ENCODE data around the gene CACNA1A.
A peak's percentile ranks its signal among the peaks of the same experiment; 100 is the strongest.
"Not testable (repeated sequence)": the region's sequence is repeated elsewhere in the genome, so short reads cannot be mapped to it uniquely, and the experiment has no call there.

Gene CACNA1A

DNA sequence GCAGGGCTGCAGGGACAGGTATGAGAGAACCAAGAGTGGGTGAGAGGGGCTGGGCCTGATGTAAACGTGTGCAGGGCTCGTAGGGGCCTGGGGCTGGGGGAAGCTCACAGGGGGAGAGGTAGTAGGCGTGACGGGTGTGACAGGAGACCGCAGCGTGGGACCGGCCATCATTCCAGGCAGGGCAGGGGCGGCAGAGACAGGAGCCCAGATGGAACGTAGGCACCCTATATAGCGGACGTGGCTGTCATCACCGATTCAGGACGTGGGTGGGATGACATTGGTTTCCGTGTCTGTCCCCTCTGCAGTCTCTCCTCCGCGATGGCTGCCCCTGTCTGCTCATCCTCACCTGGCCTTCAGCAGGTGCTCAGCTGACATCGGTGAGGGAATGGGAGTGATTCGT lies 307.6 kb downstream of the CACNA1A start:
- in situ Hi-C loops (cut with HindIII; ENCODE audit: low pct_ligation_motif_present, low pct_unique_long_range_greater_than_20kb, low sequenced_read_pairs) = no loop called here
- DNase-seq = no peak

DNA sequence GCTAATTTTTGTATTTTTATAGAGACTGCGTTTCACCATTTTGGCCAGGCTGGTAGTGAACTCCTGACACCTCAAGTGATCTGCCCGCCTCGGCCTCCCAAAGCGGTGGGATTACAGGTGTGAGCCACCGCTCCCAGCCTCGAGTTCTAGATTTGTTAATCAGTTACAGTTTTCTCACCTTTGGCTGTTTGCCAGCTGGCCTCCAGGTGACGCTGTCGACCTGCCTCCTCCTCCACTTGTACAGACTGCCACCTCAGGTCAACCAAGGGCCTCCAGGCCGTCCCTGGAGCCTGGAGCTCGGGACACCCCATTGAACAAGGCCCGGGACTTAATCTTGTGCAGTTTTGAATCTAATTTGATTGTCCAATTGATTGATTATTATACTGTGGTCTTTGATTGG lies 310.6 kb downstream of the CACNA1A start:
- no peak for DNase-seq
- in situ Hi-C loops (cut with HindIII; ENCODE audit: low pct_ligation_motif_present, low pct_unique_long_range_greater_than_20kb, low sequenced_read_pairs) = no loop called here

GRCh38 chr19:13190781-13191540 lies 315.3 kb downstream of the CACNA1A start:
- no peak for DNase-seq
- in situ Hi-C loops (cut with HindIII; ENCODE audit: low pct_ligation_motif_present, low pct_unique_long_range_greater_than_20kb, low sequenced_read_pairs) = no loop called here

DNA sequence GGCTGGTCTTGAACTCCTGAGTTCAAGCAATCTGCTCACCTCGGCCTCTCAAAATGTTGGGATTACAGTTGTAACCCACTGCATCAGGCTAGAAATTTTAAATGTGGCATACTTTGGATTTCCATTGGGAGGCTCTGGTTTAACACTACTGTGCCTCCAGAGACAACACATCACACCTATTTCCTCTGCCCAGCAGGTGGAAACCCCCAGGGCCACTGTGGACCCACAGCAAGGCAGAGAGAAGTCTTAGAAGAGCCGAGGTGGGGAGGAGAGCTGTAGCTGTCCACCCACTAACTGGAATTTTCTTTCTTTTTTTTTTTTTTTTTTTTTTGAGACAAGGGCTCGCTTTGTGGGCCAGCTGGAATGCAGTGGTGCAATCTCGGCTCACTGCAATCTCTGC lies 316.7 kb downstream of the CACNA1A start:
- DNase-seq = no peak
- in situ Hi-C loops (cut with HindIII; ENCODE audit: low pct_ligation_motif_present, low pct_unique_long_range_greater_than_20kb, low sequenced_read_pairs) = no loop called here

GRCh38 chr19:13187419-13187818 lies 318.9 kb downstream of the CACNA1A start:
- in situ Hi-C loops (cut with HindIII; ENCODE audit: low pct_ligation_motif_present, low pct_unique_long_range_greater_than_20kb, low sequenced_read_pairs) = no loop called here
- no peak for DNase-seq

DNA sequence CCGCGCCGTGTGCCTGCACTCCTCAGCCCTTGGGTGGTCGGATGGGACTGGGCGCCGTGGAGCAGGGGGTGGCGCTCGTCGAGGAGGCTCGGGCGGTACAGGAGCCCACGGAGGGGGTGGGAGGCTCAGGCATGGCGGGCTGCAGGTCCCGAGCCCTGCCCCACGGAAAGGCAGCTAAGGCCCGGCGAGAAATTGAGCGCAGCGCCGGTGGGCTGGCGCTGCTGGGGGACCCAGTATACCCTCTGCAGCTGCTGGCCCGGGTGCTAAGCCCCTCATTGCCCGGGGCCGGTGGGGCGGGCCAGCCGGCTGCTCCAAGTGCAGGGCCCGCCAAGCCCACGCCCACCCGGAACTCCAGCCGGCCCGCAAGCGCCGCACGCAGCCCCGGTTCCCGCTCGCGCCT lies 319.6 kb downstream of the CACNA1A start:
- in situ Hi-C loops (cut with HindIII; ENCODE audit: low pct_ligation_motif_present, low pct_unique_long_range_greater_than_20kb, low sequenced_read_pairs) = not testable (repeated sequence)

GRCh38 chr19:13185763-13186657 lies 320.3 kb downstream of the CACNA1A start:
- DNase-seq; in situ Hi-C loops (cut with HindIII; ENCODE audit: low pct_ligation_motif_present, low pct_unique_long_range_greater_than_20kb, low sequenced_read_pairs): not testable (repeated sequence)

More for the DNA sequence above, 319.6 kb downstream of the CACNA1A start:
- not testable (repeated sequence) for DNase-seq

- DNase-seq; in situ Hi-C loops (cut with HindIII; ENCODE audit: low pct_ligation_motif_present, low pct_unique_long_range_greater_than_20kb, low sequenced_read_pairs): not testable (repeated sequence)
Observed at GRCh38 chr19:13184926-13185325, 321.4 kb downstream of the CACNA1A start.

DNA sequence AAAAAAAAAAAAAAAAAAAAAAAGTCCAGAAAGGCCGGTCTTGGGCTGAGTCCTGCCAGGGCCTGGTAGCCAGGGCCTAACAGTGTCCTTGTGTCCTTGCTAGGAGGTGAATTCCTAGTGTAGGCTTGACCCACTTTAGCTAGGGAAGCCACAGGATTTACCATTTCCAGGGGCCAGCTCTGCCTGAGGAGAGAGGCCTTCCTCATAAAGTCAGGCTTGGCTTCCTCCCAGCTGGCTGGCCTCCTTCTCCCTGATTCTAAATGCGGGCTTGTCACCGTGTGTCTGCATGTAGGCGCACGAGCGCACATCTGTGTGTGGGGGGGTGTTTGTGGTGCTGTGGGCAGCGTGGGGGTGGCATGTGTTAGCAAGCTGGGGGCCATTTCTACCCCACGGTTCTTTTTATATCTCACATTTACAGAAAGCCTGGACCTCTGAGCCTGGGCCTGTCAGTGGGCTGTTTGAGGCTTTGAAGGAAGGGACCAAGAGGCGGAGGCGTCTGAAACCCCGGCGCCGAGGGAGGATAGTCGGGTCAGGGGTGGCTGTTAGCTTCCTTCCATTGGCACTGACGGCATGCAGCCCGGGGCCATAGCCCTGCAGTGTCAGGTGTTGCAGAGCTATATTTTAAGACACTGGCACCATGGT lies 324.4 kb downstream of the CACNA1A start:
- DNase-seq = no peak
- in situ Hi-C loops (cut with HindIII; ENCODE audit: low pct_ligation_motif_present, low pct_unique_long_range_greater_than_20kb, low sequenced_read_pairs) = no loop called here

GRCh38 chr19:13178291-13178690 lies 328.0 kb downstream of the CACNA1A start:
- in situ Hi-C loops (cut with HindIII; ENCODE audit: low pct_ligation_motif_present, low pct_unique_long_range_greater_than_20kb, low sequenced_read_pairs); DNase-seq: not testable (repeated sequence)

- DNase-seq; in situ Hi-C loops (cut with HindIII; ENCODE audit: low pct_ligation_motif_present, low pct_unique_long_range_greater_than_20kb, low sequenced_read_pairs): not testable (repeated sequence)
Observed at GRCh38 chr19:13177584-13177983, 328.7 kb downstream of the CACNA1A start.

GRCh38 chr19:13176345-13176744 lies 329.9 kb downstream of the CACNA1A start:
- in situ Hi-C loops (cut with HindIII; ENCODE audit: low pct_ligation_motif_present, low pct_unique_long_range_greater_than_20kb, low sequenced_read_pairs) = no loop called here
- DNase-seq = peak; percentile 60

- DNase-seq = no peak
- in situ Hi-C loops (cut with HindIII; ENCODE audit: low pct_ligation_motif_present, low pct_unique_long_range_greater_than_20kb, low sequenced_read_pairs) = no loop called here
Observed at GRCh38 chr19:13173139-13173737, 333.0 kb downstream of the CACNA1A start.

GRCh38 chr19:13172346-13173138 lies 333.7 kb downstream of the CACNA1A start:
- DNase-seq = peak; percentile 91
- in situ Hi-C loops (cut with HindIII; ENCODE audit: low pct_ligation_motif_present, low pct_unique_long_range_greater_than_20kb, low sequenced_read_pairs) = no loop called here

- no peak for DNase-seq
- in situ Hi-C loops (cut with HindIII; ENCODE audit: low pct_ligation_motif_present, low pct_unique_long_range_greater_than_20kb, low sequenced_read_pairs) = no loop called here
Observed at GRCh38 chr19:13171146-13171545, 335.1 kb downstream of the CACNA1A start.

DNA sequence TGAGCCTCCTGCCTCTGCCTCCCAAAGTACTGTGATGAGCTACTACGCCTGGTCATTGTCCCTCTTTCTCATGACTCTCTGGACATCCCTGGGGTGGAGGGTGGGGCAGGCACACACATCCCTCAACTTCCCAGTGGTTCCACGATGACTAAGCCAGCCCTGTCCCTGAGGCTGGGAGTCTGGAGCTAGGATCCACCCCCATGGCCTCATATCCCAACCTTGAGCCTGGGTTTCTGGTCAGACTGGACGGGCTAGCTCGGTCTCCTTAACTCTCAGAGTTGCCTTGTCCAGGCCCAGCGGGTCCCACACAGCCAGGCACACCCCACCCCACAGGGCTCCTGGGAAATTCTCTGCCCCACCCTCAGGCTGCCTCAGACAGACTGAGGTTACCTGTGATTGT lies 336.5 kb downstream of the CACNA1A start:
- in situ Hi-C loops (cut with HindIII; ENCODE audit: low pct_ligation_motif_present, low pct_unique_long_range_greater_than_20kb, low sequenced_read_pairs) = no loop called here
- DNase-seq = peak; percentile 28

- in situ Hi-C loops (cut with HindIII; ENCODE audit: low pct_ligation_motif_present, low pct_unique_long_range_greater_than_20kb, low sequenced_read_pairs); DNase-seq: not testable (repeated sequence)
Observed at GRCh38 chr19:13166151-13166550, 340.1 kb downstream of the CACNA1A start.

All from ACHN (cell line).